ENCODE measurements around the gene DNAH7. TPM values are rescaled to one million over a fixed set of nuclear protein-coding genes. Genes with fewer than 3 reads are reported as not detected.

DNAH7 gene
- polyA plus RNA-seq, 1 donor (not counting 4 experiments of a cell fraction or from before 2014, with no cell fraction given), result 0.17 TPM

GRCh38 chr2:195805283-195805976, 263.2 kb downstream of the DNAH7 start:
- FAIRE-seq (no peak), DNase-seq (ENCODE audit: low read depth, low spot score) (no peak)
- Histone ChIP-seq H3K27ac (ENCODE audit: control insufficient read depth, insufficient read depth, low read length) (no peak overlapping the region), H3K4me3 (ENCODE audit: control insufficient read depth in 2 of 3, extremely low read depth in 1 of 3, insufficient read depth in 2 of 3, low read depth in 1 of 3, low read length in 3 of 3) (no peak overlapping the region), H3K27me3 (ENCODE audit: control insufficient read depth, extremely low read depth, insufficient read depth, low read length) (no peaks in the 10 kb centered on the region), H3K4me2 (ENCODE audit: control insufficient read depth, extremely low read depth, insufficient read depth, low read depth, low read length) (no peak overlapping the region), H2AFZ (ENCODE audit: control insufficient read depth, low read length) (no peak overlapping the region), H4K20me1 (ENCODE audit: control insufficient read depth, extremely low read depth, insufficient read depth, low read length) (no peaks in the 10 kb centered on the region), H3K79me2 (ENCODE audit: control insufficient read depth, insufficient read depth, low read length) (no peaks in the 10 kb centered on the region), H3K9me1 (ENCODE audit: control insufficient read depth, extremely low read depth, insufficient read depth, low read length) (no peaks in the 10 kb centered on the region), H3K36me3 (ENCODE audit: control insufficient read depth in 2 of 2, extremely low read depth in 1 of 2, insufficient read depth in 2 of 2, low read length in 2 of 2) (no peaks in the 10 kb centered on the region), H3K4me1 (ENCODE audit: control insufficient read depth, extremely low read depth, insufficient read depth, low read length) (no peaks in the 10 kb centered on the region), H3K9ac (ENCODE audit: control insufficient read depth, extremely low read depth, insufficient read depth, low read length) (no peak overlapping the region), H3K9me3 (ENCODE audit: control insufficient read depth, low read depth, low read length) (no peaks in the 10 kb centered on the region)
- no peak for TF ChIP-seq CTCF (optimal IDR thresholded peaks at IDR 0.05 in 1 of 3, IDR thresholded peaks at IDR 0.05 in 1 of 3, conservative IDR thresholded peaks at IDR 0.05 in 1 of 3; ENCODE audit: extremely low read depth in 1 of 3, insufficient read depth in 2 of 3, low read length in 3 of 3)
- no peak for TF ChIP-seq EZH2 (IDR thresholded peaks at IDR 0.05; ENCODE audit: low read length)
- dilution Hi-C loops (cut with MboI; ENCODE audit: extremely low pct_ligation_motif_present, low sequenced_read_pairs), result no loop called here

- H4K20me1 ChIP-seq (ENCODE audit: control insufficient read depth, extremely low read depth, insufficient read depth, low read length), result no peaks in the 10 kb centered on the region
- H3K4me2 ChIP-seq (ENCODE audit: control insufficient read depth, extremely low read depth, insufficient read depth, low read depth, low read length), result no peak overlapping the region
- TF ChIP-seq CTCF (optimal IDR thresholded peaks at IDR 0.05 in 1 of 3, IDR thresholded peaks at IDR 0.05 in 1 of 3, conservative IDR thresholded peaks at IDR 0.05 in 1 of 3; ENCODE audit: extremely low read depth in 1 of 3, insufficient read depth in 2 of 3, low read length in 3 of 3) (no peak), EZH2 (IDR thresholded peaks at IDR 0.05; ENCODE audit: low read length) (no peak)
- no peaks in the 10 kb centered on the region for H3K36me3 ChIP-seq (ENCODE audit: control insufficient read depth in 2 of 2, extremely low read depth in 1 of 2, insufficient read depth in 2 of 2, low read length in 2 of 2)
- no peaks in the 10 kb centered on the region for H3K9me1 ChIP-seq (ENCODE audit: control insufficient read depth, extremely low read depth, insufficient read depth, low read length)
- H3K27me3 ChIP-seq (ENCODE audit: control insufficient read depth, extremely low read depth, insufficient read depth, low read length), result no peaks in the 10 kb centered on the region
- no peaks in the 10 kb centered on the region for H3K4me1 ChIP-seq (ENCODE audit: control insufficient read depth, extremely low read depth, insufficient read depth, low read length)
- dilution Hi-C loops (cut with MboI; ENCODE audit: extremely low pct_ligation_motif_present, low sequenced_read_pairs), result no loop called here
- FAIRE-seq, result no peak
- no peak for DNase-seq (ENCODE audit: low read depth, low spot score)
- no peaks in the 10 kb centered on the region for H3K79me2 ChIP-seq (ENCODE audit: control insufficient read depth, insufficient read depth, low read length)
- no peak overlapping the region for H3K4me3 ChIP-seq (ENCODE audit: control insufficient read depth in 2 of 3, extremely low read depth in 1 of 3, insufficient read depth in 2 of 3, low read depth in 1 of 3, low read length in 3 of 3)
- no peak overlapping the region for H3K9ac ChIP-seq (ENCODE audit: control insufficient read depth, extremely low read depth, insufficient read depth, low read length)
- H3K27ac ChIP-seq (ENCODE audit: control insufficient read depth, insufficient read depth, low read length), result no peak overlapping the region
- H3K9me3 ChIP-seq (ENCODE audit: control insufficient read depth, low read depth, low read length), result no peaks in the 10 kb centered on the region
- H2AFZ ChIP-seq (ENCODE audit: control insufficient read depth, low read length), result no peak overlapping the region
Measured at GRCh38 chr2:195795879-195796278, 272.8 kb downstream of the DNAH7 start.
